Ascending aorta (tissue), 2 donors: Measurements from ENCODE around the gene PRPF19. TPM values are rescaled to one million over a fixed set of nuclear protein-coding genes. Genes with fewer than 3 reads are reported as not detected.

Experiments used
- DNase-seq, 2 donors: peaks; one replicate each; pipeline ENCODE4 v3.0.0-alpha.2; 2019; ENCODE audit warnings: low spot score in 2 of 2
- H3K27ac ChIP-seq, 2 donors: fragments of 200-600 bp; sonication (generic); one replicate each; pipeline ENCODE4 v1.5.1; 2016 to 2017; ENCODE audit warnings: mild to moderate bottlenecking in 1 of 2
- H3K27me3 ChIP-seq: fragments of 200-600 bp; sonication (generic); one replicate; pipeline ENCODE4 v1.5.1; 2017
- H3K36me3 ChIP-seq, 2 donors: fragments of 200-600 bp; sonication (generic); one replicate each; pipeline ENCODE4 v1.5.1; 2016
- H3K4me1 ChIP-seq, 2 donors: fragments of 200-600 bp; sonication (generic); one replicate each; pipeline ENCODE4 v1.5.1; 2016 to 2017; ENCODE audit warnings: mild to moderate bottlenecking in 1 of 2
- H3K4me3 ChIP-seq, 2 donors: fragments of 200-600 bp; sonication (generic); one replicate each; pipeline ENCODE4 v1.5.1; 2016 to 2017; ENCODE audit warnings: mild to moderate bottlenecking in 1 of 2
- H3K9me3 ChIP-seq, 2 donors: fragments of 200-600 bp; sonication (generic); one replicate each; pipeline ENCODE4 v1.5.1; 2016
- CTCF ChIP-seq, 3 experiments: fragments of 200-600 bp in 2 of 3; fragments of 450-650 bp in 1 of 3; sonication (generic) in 2 of 3; IDR thresholded peaks; one replicate each; pipeline ENCODE4 v1.5.1; 2016 to 2019; ENCODE audit warnings: antibody characterized with exemption in 3 of 3, mild to moderate bottlenecking in 1 of 3, moderate library complexity in 1 of 3
- intact Hi-C: fragments of 100-400 bp; cut with DNase I; formaldehyde crosslinking; loops from one replicate; pipeline ENCODE4 v1.15.1; 2023
- total RNA-seq: library from RNA; depleted of rRNA; stranded (reverse); fragments of >200 nt; gene quantifications from one replicate; pipeline ENCODE4 v1.1.0, GENCODE V29; 2016

The PRPF19 gene
- total RNA-seq, 1 donor from 2014 or later = 61.6 TPM

- H3K9me3 ChIP-seq = no peaks in the 10 kb centered on the region
- no peak overlapping the region for H3K4me3 ChIP-seq
- H3K27me3 ChIP-seq = no peaks in the 10 kb centered on the region
- TF ChIP-seq CTCF (IDR thresholded peaks at IDR 0.05) = no peak
- H3K4me1 ChIP-seq = no peaks in the 10 kb centered on the region
- intact Hi-C loops = no loop called here
- no peak for DNase-seq
- no peak overlapping the region for H3K27ac ChIP-seq
- H3K36me3 ChIP-seq = no peaks in the 10 kb centered on the region
Observed at GRCh38 chr11:60858731-60859464, 47.5 kb downstream of the PRPF19 start.

- intact Hi-C loops = no loop called here
- H3K9me3 ChIP-seq = no peaks in the 10 kb centered on the region
- no peaks in the 10 kb centered on the region for H3K4me1 ChIP-seq
- H3K27me3 ChIP-seq = no peaks in the 10 kb centered on the region
- no peak overlapping the region for H3K4me3 ChIP-seq
- no peaks in the 10 kb centered on the region for H3K36me3 ChIP-seq
- H3K27ac ChIP-seq = no peak overlapping the region
- no peak for TF ChIP-seq CTCF (IDR thresholded peaks at IDR 0.05)
- no peak for DNase-seq
Observed at GRCh38 chr11:60858236-60858635, 48.1 kb downstream of the PRPF19 start.

- Histone ChIP-seq H3K36me3 (no peaks in the 10 kb centered on the region), H3K4me3 (no peak overlapping the region), H3K27me3 (no peaks in the 10 kb centered on the region), H3K9me3 (no peaks in the 10 kb centered on the region), H3K27ac (no peak overlapping the region), H3K4me1 (no peaks in the 10 kb centered on the region)
- intact Hi-C loops = no loop called here
- no peak for DNase-seq
- TF ChIP-seq CTCF (IDR thresholded peaks at IDR 0.05) = no peak
Observed at GRCh38 chr11:60857378-60858232, 48.8 kb downstream of the PRPF19 start.

- H3K4me3 ChIP-seq = no peak within 1 kb of the TSS
- no peaks in the 10 kb centered on the region for H3K27me3 ChIP-seq
- intact Hi-C loops = no loop called here
- peaks cover 4 to 6% of the 10 kb centered on the region in 2 donors for H3K36me3 ChIP-seq
- no peaks in the 10 kb centered on the region for H3K4me1 ChIP-seq
- no peaks in the 10 kb centered on the region for H3K9me3 ChIP-seq
- no peak for DNase-seq
- H3K27ac ChIP-seq = no peak within 1 kb of the TSS
- no peak for TF ChIP-seq CTCF (IDR thresholded peaks at IDR 0.05)
Observed at GRCh38 chr11:60855726-60856633, 50.4 kb downstream of the PRPF19 start, which contains the start of gene PTGDR2. PTGDR2 (minus strand) TSS chr11:60855950; CDS start chr11:60853722, 2,228 bp downstream.
